Endothelial cell of umbilical vein (primary cell): Measurements from ENCODE around the gene CELF1. TPM values are rescaled to one million over a fixed set of nuclear protein-coding genes. Genes with fewer than 3 reads are reported as not detected.

Experiments
- BruUV-seq: library from RNA; stranded (reverse); fragments of 400-500 nt; replicated peaks from 2 replicates; lab custom pipeline; 2021; lab: Mats Ljungman, UMichigan
- CTCF ChIA-PET: fragments of 300-600, 350-600 bp; sonication (Branson Sonifier 250); formaldehyde crosslinking; loops from one replicate; lab custom pipeline; 2021; ENCODE audit warnings: antibody characterized with exemption, inconsistent platforms; lab: Charles Lee
- POLR2A ChIA-PET: fragments of 300-600, 350-600 bp; sonication (Branson Sonifier 250); formaldehyde crosslinking; loops from one replicate; lab custom pipeline; 2021; ENCODE audit warnings: antibody characterized with exemption, inconsistent platforms; lab: Charles Lee
- DNase-seq: peaks from one replicate; pipeline ENCODE4 v3.0.0-alpha.2; 2011; ENCODE audit warnings: low read depth, low spot score
- FAIRE-seq: peaks from 2 replicates; lab custom pipeline; 2011; peaks lifted over from hg19 to GRCh38; lab: Jason Lieb, UNC
- H2AFZ ChIP-seq: 2 replicates; pipeline ENCODE4 v1.6.0; 2012; ENCODE audit warnings: low read depth, low read length, control low read depth, inconsistent platforms
- H3K27ac ChIP-seq: 2 replicates; pipeline ENCODE4 v1.5.1; 2011; ENCODE audit warnings: low read depth, mild to moderate bottlenecking, control low read depth, low read length, moderate library complexity; ENCODE audit not compliant: insufficient read depth
- H3K27me3 ChIP-seq, 2 experiments: 2 replicates each; pipeline versions ENCODE4 v1.6.0 to v1.6.1; 2011; ENCODE audit warnings: low read length in 2 of 2, mixed read lengths in 1 of 2; ENCODE audit not compliant: control insufficient read depth in 2 of 2, insufficient read depth in 2 of 2
- H3K36me3 ChIP-seq, 2 experiments: 2 replicates in 1 of 2; 3 replicates in 1 of 2; pipeline ENCODE4 v1.5.1; 2011; ENCODE audit warnings: low read length in 2 of 2, mild to moderate bottlenecking in 1 of 2, moderate library complexity in 1 of 2; ENCODE audit not compliant: control insufficient read depth in 2 of 2, insufficient read depth in 2 of 2; ENCODE audit errors: extremely low read depth in 1 of 2
- H3K4me1 ChIP-seq: 3 replicates; pipeline ENCODE4 v1.5.1; 2011; ENCODE audit warnings: mild to moderate bottlenecking, low read length; ENCODE audit not compliant: control insufficient read depth, insufficient read depth; ENCODE audit errors: extremely low read depth
- H3K4me2 ChIP-seq: 2 replicates; pipeline ENCODE4 v1.6.1; 2011; ENCODE audit warnings: low read length, control low read depth, mixed read lengths; ENCODE audit not compliant: insufficient read depth
- H3K4me3 ChIP-seq, 3 experiments: fragments of 200-600 bp in 1 of 3; sonication (generic), shearing (Covaris generic) in 1 of 3; replicated peaks in 1 of 3; 2 replicates each; pipeline ENCODE4 v1.5.1; 2011 to 2016; ENCODE audit warnings: control low read depth in 3 of 3, low read length in 3 of 3, mild to moderate bottlenecking in 2 of 3, inconsistent platforms in 1 of 3, low read depth in 1 of 3, moderate library complexity in 1 of 3; ENCODE audit not compliant: insufficient read depth in 1 of 3
- H3K79me2 ChIP-seq: 2 replicates; pipeline ENCODE4 v1.6.0; 2012; ENCODE audit warnings: low read length, inconsistent platforms; ENCODE audit not compliant: control insufficient read depth, insufficient read depth
- H3K9ac ChIP-seq: replicated peaks from 2 replicates; pipeline ENCODE3; 2011; ENCODE audit warnings: low read length, control low read depth; ENCODE audit not compliant: insufficient read depth; ENCODE audit errors: extremely low read depth
- H3K9me1 ChIP-seq: replicated peaks from 3 replicates; pipeline ENCODE4 v1.6.0; 2011; ENCODE audit warnings: mild to moderate bottlenecking, low read length; ENCODE audit not compliant: control insufficient read depth, insufficient read depth; ENCODE audit errors: extremely low read depth
- H3K9me3 ChIP-seq: replicated peaks from 2 replicates; pipeline ENCODE4 v1.5.1; 2012; ENCODE audit warnings: low read length, inconsistent platforms; ENCODE audit not compliant: control insufficient read depth, insufficient read depth
- H4K20me1 ChIP-seq: replicated peaks from 2 replicates; pipeline ENCODE3; 2011; ENCODE audit warnings: mild to moderate bottlenecking, low read length; ENCODE audit not compliant: control insufficient read depth, insufficient read depth; ENCODE audit errors: extremely low read depth
- EZH2 ChIP-seq: IDR thresholded peaks from 2 replicates; pipeline ENCODE4 v1.6.1; 2012; ENCODE audit warnings: borderline replicate concordance, low read depth, mild to moderate bottlenecking, moderate library complexity, low read length, inconsistent platforms; ENCODE audit not compliant: severe bottlenecking
- FOS ChIP-seq: IDR thresholded peaks from 2 replicates; pipeline ENCODE4 v1.6.1; 2011; ENCODE audit warnings: mild to moderate bottlenecking, low read length, moderate library complexity, borderline replicate concordance; ENCODE audit not compliant: insufficient read depth
- GATA2 ChIP-seq: IDR thresholded peaks from 2 replicates; pipeline ENCODE4 v1.7.0; 2011; ENCODE audit warnings: low read depth, mild to moderate bottlenecking, moderate library complexity, mixed read lengths, low read length; ENCODE audit not compliant: insufficient read length, insufficient read depth
- JUN ChIP-seq: IDR thresholded peaks from 2 replicates; pipeline ENCODE4 v1.6.1; 2011; ENCODE audit warnings: borderline replicate concordance, low read depth; ENCODE audit not compliant: insufficient read length, insufficient read depth
- MAX ChIP-seq: IDR thresholded peaks from 2 replicates; pipeline ENCODE4 v1.6.1; 2011; ENCODE audit not compliant: insufficient read depth, insufficient read length
- MYC ChIP-seq: IDR thresholded peaks from one replicate; pipeline ENCODE4 v1.6.1; 2011; ENCODE audit warnings: mild to moderate bottlenecking, low read depth, low read length
- POLR2A ChIP-seq: IDR thresholded peaks from 2 replicates; pipeline ENCODE4 v1.6.1; 2012; ENCODE audit warnings: low read depth, mild to moderate bottlenecking, control low read depth, low read length
- POLR2AphosphoS5 ChIP-seq: IDR thresholded peaks from 2 replicates; pipeline ENCODE4 v1.6.1; 2012; ENCODE audit warnings: low read depth, mild to moderate bottlenecking, control low read depth, low read length, moderate library complexity; ENCODE audit not compliant: insufficient read depth
- dilution Hi-C: fragments of 300-500 bp; cut with MboI; formaldehyde crosslinking; loops from one replicate; pipeline ENCODE4 v1.15.0; 2019; ENCODE audit warnings: low sequenced_read_pairs; ENCODE audit not compliant: extremely low pct_ligation_motif_present
- intact Hi-C: fragments of 100-400 bp; cut with micrococcal nuclease; formaldehyde crosslinking; loops from one replicate; pipeline ENCODE4 v1.10.0; 2022
- polyA plus RNA-seq, 4 experiments: library from polyadenylated mRNA; depleted of rRNA in 3 of 4; stranded (reverse) in 3 of 4; unstranded in 1 of 4; fragments of >200 nt; gene quantifications; 2 replicates each; pipeline versions ENCODE4 v1.2.1 to v1.2.3, GENCODE V29; 2011 to 2012; ENCODE audit warnings: missing spikeins in 1 of 4
- total RNA-seq: library from RNA; stranded (reverse); gene quantifications from 2 replicates; pipeline ENCODE4 v1.2.3, GENCODE V29; 2021
- TF ChIP-seq, protein P1 (sequence below), 2 donors: IDR thresholded peaks; 1 replicate in 1 of 2; 2 replicates in 1 of 2; pipeline ENCODE4 v1.5.1; 2011; ENCODE audit warnings: low read length in 2 of 2, mild to moderate bottlenecking in 2 of 2, moderate library complexity in 2 of 2, control low read depth in 1 of 2, inconsistent platforms in 1 of 2, low read depth in 1 of 2; ENCODE audit not compliant: insufficient read depth in 1 of 2; ENCODE audit errors: extremely low read depth in 1 of 2

The CELF1 gene
- total and polyA plus RNA-seq, 2 donors (not counting 3 experiments of a cell fraction or from before 2014, with no cell fraction given): 66.3 to 120 TPM

DNA sequence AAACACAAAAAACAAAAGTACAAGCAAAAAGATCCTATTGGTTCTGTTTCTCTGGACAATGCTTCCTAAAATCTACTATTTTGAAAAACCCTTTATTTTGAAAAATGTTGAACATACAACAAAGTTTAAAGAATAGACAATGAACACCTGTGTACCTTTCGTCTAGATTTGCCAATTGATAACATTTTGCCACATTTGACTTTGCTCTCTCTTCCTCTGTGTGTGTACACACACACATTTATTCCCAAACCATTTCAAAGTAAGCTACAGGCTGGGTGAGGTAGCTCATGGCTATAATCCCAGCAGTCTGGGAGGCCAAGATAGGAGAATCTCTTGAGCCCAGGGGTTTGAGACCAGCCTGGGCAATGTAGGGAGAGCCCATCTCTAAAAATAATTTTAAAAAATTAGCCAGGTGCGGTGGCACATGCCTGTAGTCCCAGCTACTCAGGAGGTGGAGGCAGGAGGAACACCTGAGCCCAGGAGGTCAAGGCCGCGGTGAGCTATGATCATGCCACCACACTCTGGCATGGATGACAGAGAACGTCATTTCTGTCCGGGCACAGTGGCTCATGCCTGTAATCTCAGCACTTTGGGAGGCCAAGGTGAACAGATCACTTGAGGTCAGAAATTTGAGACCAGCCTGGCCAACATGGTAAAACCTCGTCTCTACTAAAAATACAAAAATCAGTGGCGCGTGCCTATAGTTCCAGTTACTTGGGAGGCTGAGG lies 121.4 kb downstream of the CELF1 start:
- Histone ChIP-seq H3K9me1 (no peaks in the 10 kb centered on the region), H2AFZ (no peak overlapping the region), H3K36me3 (no peaks in the 10 kb centered on the region), H3K4me2 (no peak overlapping the region), H3K4me1 (no peaks in the 10 kb centered on the region), H3K27me3 (no peaks in the 10 kb centered on the region), H4K20me1 (no peaks in the 10 kb centered on the region), H3K27ac (no peak overlapping the region), H3K4me3 (no peak overlapping the region), H3K9ac (no peak overlapping the region), H3K79me2 (no peaks in the 10 kb centered on the region), H3K9me3 (no peaks in the 10 kb centered on the region)
- BruUV-seq: no TSS peak
- POLR2A ChIA-PET: no interaction called here
- no peak for FAIRE-seq
- no peak for DNase-seq
- dilution Hi-C loops (no loop called here), intact Hi-C loops (no loop called here)
- CTCF ChIA-PET: no interaction called here
- TF ChIP-seq EZH2: no peak
- no peak for TF ChIP-seq MAX
- TF ChIP-seq FOS: no peak
- TF ChIP-seq GATA2: no peak
- no peak for TF ChIP-seq JUN
- TF ChIP-seq MYC: no peak
- TF ChIP-seq, protein P1, sequence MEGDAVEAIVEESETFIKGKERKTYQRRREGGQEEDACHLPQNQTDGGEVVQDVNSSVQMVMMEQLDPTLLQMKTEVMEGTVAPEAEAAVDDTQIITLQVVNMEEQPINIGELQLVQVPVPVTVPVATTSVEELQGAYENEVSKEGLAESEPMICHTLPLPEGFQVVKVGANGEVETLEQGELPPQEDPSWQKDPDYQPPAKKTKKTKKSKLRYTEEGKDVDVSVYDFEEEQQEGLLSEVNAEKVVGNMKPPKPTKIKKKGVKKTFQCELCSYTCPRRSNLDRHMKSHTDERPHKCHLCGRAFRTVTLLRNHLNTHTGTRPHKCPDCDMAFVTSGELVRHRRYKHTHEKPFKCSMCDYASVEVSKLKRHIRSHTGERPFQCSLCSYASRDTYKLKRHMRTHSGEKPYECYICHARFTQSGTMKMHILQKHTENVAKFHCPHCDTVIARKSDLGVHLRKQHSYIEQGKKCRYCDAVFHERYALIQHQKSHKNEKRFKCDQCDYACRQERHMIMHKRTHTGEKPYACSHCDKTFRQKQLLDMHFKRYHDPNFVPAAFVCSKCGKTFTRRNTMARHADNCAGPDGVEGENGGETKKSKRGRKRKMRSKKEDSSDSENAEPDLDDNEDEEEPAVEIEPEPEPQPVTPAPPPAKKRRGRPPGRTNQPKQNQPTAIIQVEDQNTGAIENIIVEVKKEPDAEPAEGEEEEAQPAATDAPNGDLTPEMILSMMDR (IDR thresholded peaks at IDR 0.05; ENCODE audit: extremely low read depth in 1 of 2, insufficient read depth in 1 of 2, low read depth in 1 of 2, low read length in 2 of 2): no peak
- no peak for TF ChIP-seq POLR2A
- TF ChIP-seq POLR2AphosphoS5: no peak
